ENCODE data around the gene HMX3. TPM values are rescaled to one million over a fixed set of nuclear protein-coding genes. Genes with fewer than 3 reads are reported as not detected.

Gene HMX3
- total RNA-seq, 6 experiments from 2014 or later, result not detected

GRCh38 chr10:123147635-123148413 lies 12.1 kb downstream of the HMX3 start, which contains the start of gene HMX2:
Gene HMX2 (plus strand): TSS chr10:123148136. CDS start chr10:123148379, 243 bp downstream.
- H3K27ac Mint-ChIP-seq, result no peak within 1 kb of the TSS
- peak within 1 kb of the TSS; percentile 18; the same call in 1 of the 2 replicates for H3K4me3 Mint-ChIP-seq
- H3K36me3 Mint-ChIP-seq (ENCODE audit: low read depth), result no peaks in the 10 kb centered on the region
- no peak for DNase-seq
- H3K9me3 Mint-ChIP-seq, result no peaks in the 10 kb centered on the region
- H3K27me3 Mint-ChIP-seq (ENCODE audit: insufficient read depth), result peaks cover 69% of the 10 kb centered on the region
- no peak for TF ChIP-seq CTCF (IDR thresholded peaks at IDR 0.05)
- peaks cover 17% of the 10 kb centered on the region for H3K4me1 Mint-ChIP-seq (ENCODE audit: low read depth)

GRCh38 chr10:123148414-123149161 lies 12.8 kb downstream of the HMX3 start:
- Mint-ChIP-seq H3K36me3 (ENCODE audit: low read depth) (no peaks in the 10 kb centered on the region), H3K27ac (no peak overlapping the region), H3K4me3 (peak overlapping the region; percentile 18; the same call in 1 of the 2 replicates), H3K27me3 (ENCODE audit: insufficient read depth) (peaks cover 64% of the 10 kb centered on the region), H3K4me1 (ENCODE audit: low read depth) (peaks cover 23% of the 10 kb centered on the region), H3K9me3 (no peaks in the 10 kb centered on the region)
- DNase-seq, result no peak
- TF ChIP-seq CTCF (IDR thresholded peaks at IDR 0.05), result no peak

- peaks cover 59% of the 10 kb centered on the region for H3K27me3 Mint-ChIP-seq (ENCODE audit: insufficient read depth)
- peaks cover 26% of the 10 kb centered on the region for H3K4me1 Mint-ChIP-seq (ENCODE audit: low read depth)
- H3K27ac Mint-ChIP-seq, result no peak overlapping the region
- H3K4me3 Mint-ChIP-seq, result peak overlapping the region; percentile 18
- TF ChIP-seq CTCF (IDR thresholded peaks at IDR 0.05), result no peak
- no peaks in the 10 kb centered on the region for H3K9me3 Mint-ChIP-seq
- DNase-seq, result no peak
- H3K36me3 Mint-ChIP-seq (ENCODE audit: low read depth), result no peaks in the 10 kb centered on the region
Observed at GRCh38 chr10:123149162-123149567, 13.4 kb downstream of the HMX3 start.

- TF ChIP-seq CTCF (IDR thresholded peaks at IDR 0.05), result no peak
- Mint-ChIP-seq H3K4me3 (peak overlapping the region; percentile 84), H3K4me1 (ENCODE audit: low read depth) (peaks cover 22% of the 10 kb centered on the region), H3K27me3 (ENCODE audit: insufficient read depth) (peaks cover 55% of the 10 kb centered on the region), H3K27ac (no peak overlapping the region), H3K9me3 (no peaks in the 10 kb centered on the region), H3K36me3 (ENCODE audit: low read depth) (no peaks in the 10 kb centered on the region)
- DNase-seq, result no peak
Observed at GRCh38 chr10:123149568-123150270, 13.9 kb downstream of the HMX3 start.

GRCh38 chr10:123150271-123150985 lies 14.7 kb downstream of the HMX3 start:
- peaks cover 19% of the 10 kb centered on the region for H3K4me1 Mint-ChIP-seq (ENCODE audit: low read depth)
- peak overlapping the region; percentile 84 for H3K4me3 Mint-ChIP-seq
- no peaks in the 10 kb centered on the region for H3K9me3 Mint-ChIP-seq
- peaks cover 7% of the 10 kb centered on the region for H3K36me3 Mint-ChIP-seq (ENCODE audit: low read depth)
- no peak for TF ChIP-seq CTCF (IDR thresholded peaks at IDR 0.05)
- H3K27me3 Mint-ChIP-seq (ENCODE audit: insufficient read depth), result peaks cover 48% of the 10 kb centered on the region
- DNase-seq, result no peak
- H3K27ac Mint-ChIP-seq, result no peak overlapping the region

Measured in HFFc6 (cell line).